K562 (cell line): ENCODE measurements around the gene SUPT5H. TPM values are rescaled to one million over a fixed set of nuclear protein-coding genes. Genes with fewer than 3 reads are reported as not detected.
A peak's percentile ranks its signal among the peaks of the same experiment; 100 is the strongest.

Source experiments
- CREB1 ChIP-seq, 2 experiments: sonication (generic) in 1 of 2; formaldehyde crosslinking in 1 of 2; IDR thresholded peaks; 2 replicates each; pipeline versions ENCODE4 v1.6.1 to v1.8.0; 2012 to 2022; ENCODE audit warnings: inconsistent platforms in 1 of 2, mild to moderate bottlenecking in 1 of 2, missing genetic modification reagents in 1 of 2, moderate library complexity in 1 of 2
- E2F3 ChIP-seq: fragments of 250-450 bp; sonication (Bioruptor Pico); IDR thresholded peaks from 2 replicates; pipeline ENCODE4 v1.4.0; 2020; ENCODE audit warnings: mild to moderate bottlenecking
- ESRRA ChIP-seq: fragments of 450-650 bp; IDR thresholded peaks from 2 replicates; pipeline ENCODE4 v1.6.1; 2014; ENCODE audit warnings: low read depth, mild to moderate bottlenecking, moderate library complexity, borderline replicate concordance
- FUS ChIP-seq: fragments of 200-400 bp; formaldehyde crosslinking; optimal IDR thresholded peaks from 2 replicates; pipeline ENCODE3; 2017; ENCODE audit warnings: low read depth, low read length
- HCFC1 ChIP-seq: IDR thresholded peaks from 2 replicates; pipeline ENCODE4 v1.6.1; 2012; ENCODE audit warnings: low read depth, low read length, improper control_type of control experiment
- HDAC8 ChIP-seq: fragments of 450-650 bp; IDR thresholded peaks from 2 replicates; pipeline ENCODE4 v1.6.1; 2016; ENCODE audit warnings: mild to moderate bottlenecking, missing genetic modification characterization, moderate library complexity, missing compliant biosample characterization
- LCOR ChIP-seq: sonication (generic); formaldehyde crosslinking; IDR thresholded peaks from 2 replicates; pipeline ENCODE4 v1.8.0; 2022; ENCODE audit warnings: mild to moderate bottlenecking, missing genetic modification reagents
- NFIC ChIP-seq: fragments of 450-650 bp; IDR thresholded peaks from 2 replicates; pipeline ENCODE4 v1.6.1; 2017; ENCODE audit warnings: mild to moderate bottlenecking, inconsistent platforms
- PATZ1 ChIP-seq: fragments of 250-450 bp; sonication (Bioruptor Pico); IDR thresholded peaks from 2 replicates; pipeline ENCODE4 v1.5.0; 2020; ENCODE audit warnings: mild to moderate bottlenecking, borderline replicate concordance
- SMC3 ChIP-seq: conservative IDR thresholded peaks from 2 replicates; pipeline ENCODE4 v1.6.1; 2011; ENCODE audit warnings: low read depth, low read length, improper control_type of control experiment; ENCODE audit not compliant: insufficient read depth
- TAF15 ChIP-seq: fragments of 200-400 bp; formaldehyde crosslinking; IDR thresholded peaks from 2 replicates; pipeline ENCODE4 v1.6.1; 2017; ENCODE audit warnings: mild to moderate bottlenecking, low read depth, low read length, moderate library complexity
- XRCC5 ChIP-seq: fragments of 200-400 bp; formaldehyde crosslinking; IDR thresholded peaks from 2 replicates; pipeline ENCODE4 v1.6.1; 2017; ENCODE audit warnings: low read depth, mild to moderate bottlenecking, low read length
- ZNF324 ChIP-seq: fragments of 250-450 bp; sonication (Bioruptor Pico); IDR thresholded peaks from 2 replicates; pipeline ENCODE4 v1.4.0; 2020; ENCODE audit warnings: mild to moderate bottlenecking
- polyA plus RNA-seq, 8 experiments: library from polyadenylated mRNA; depleted of rRNA in 4 of 8; stranded (reverse) in 5 of 8; unstranded in 3 of 8; fragments of >200 nt; fragmentation: Nextera tagmentation in 2 of 8; fragmentation: Illumina TruSeq in 1 of 8; extraction: Ambion mirVana in 2 of 8; extraction: Trizol in 1 of 8; gene quantifications; 2 replicates each; pipeline versions ENCODE4 v1.2.1 to v1.2.3, GENCODE V29; 2011 to 2014; ENCODE audit warnings: inconsistent platforms in 1 of 8, missing spikeins in 1 of 8
- total RNA-seq, 7 experiments: library from RNA; depleted of rRNA in 6 of 7; stranded (reverse); fragments of >200 nt in 6 of 7; fragmentation: Illumina TruSeq in 2 of 7; extraction: Trizol in 2 of 7; gene quantifications; 2 replicates each; pipeline versions ENCODE4 v1.2.1 to v1.2.3, GENCODE V29; 2011 to 2021; ENCODE audit warnings: low replicate concordance in 1 of 7
- TF ChIP-seq, protein P1 (sequence below): fragments of 250-450 bp; sonication (Bioruptor Pico); IDR thresholded peaks from 2 replicates; pipeline ENCODE4 v1.4.0; 2020; ENCODE audit warnings: mild to moderate bottlenecking

Gene SUPT5H
- total and polyA plus RNA-seq, 9 of the 15 experiments (the other 6 are each of a cell fraction or from before 2014, with no cell fraction given) = 13.3 to 85.9 (median 35.9) TPM

- TF ChIP-seq, protein P1, sequence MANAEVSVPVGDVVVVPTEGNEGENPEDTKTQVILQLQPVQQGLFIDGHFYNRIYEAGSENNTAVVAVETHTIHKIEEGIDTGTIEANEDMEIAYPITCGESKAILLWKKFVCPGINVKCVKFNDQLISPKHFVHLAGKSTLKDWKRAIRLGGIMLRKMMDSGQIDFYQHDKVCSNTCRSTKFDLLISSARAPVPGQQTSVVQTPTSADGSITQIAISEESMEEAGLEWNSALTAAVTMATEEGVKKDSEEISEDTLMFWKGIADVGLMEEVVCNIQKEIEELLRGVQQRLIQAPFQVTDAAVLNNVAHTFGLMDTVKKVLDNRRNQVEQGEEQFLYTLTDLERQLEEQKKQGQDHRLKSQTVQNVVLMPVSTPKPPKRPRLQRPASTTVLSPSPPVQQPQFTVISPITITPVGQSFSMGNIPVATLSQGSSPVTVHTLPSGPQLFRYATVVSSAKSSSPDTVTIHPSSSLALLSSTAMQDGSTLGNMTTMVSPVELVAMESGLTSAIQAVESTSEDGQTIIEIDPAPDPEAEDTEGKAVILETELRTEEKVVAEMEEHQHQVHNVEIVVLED (CRISPR knock-in tag) = peak; percentile 70
- TF ChIP-seq ZNF324 (CRISPR knock-in tag) (no peak), TAF15 (no peak), SMC3 (peak; percentile 31; the same call in 1 of the 2 replicates), HCFC1 (0 out of 2 replicates have a peak, but pooled peaks have one; percentile 47), XRCC5 (0 out of 2 replicates have a peak, but pooled peaks have one; percentile 18), FUS (peak; percentile 88), HDAC8 (peak; percentile 88), CREB1 (IDR thresholded peaks at IDR 0.05) (no peak; the same call in 1 of the 2 replicates), CREB1 (CRISPR knock-in tag; IDR thresholded peaks at IDR 0.05) (peak; percentile 90), NFIC (0 out of 2 replicates have a peak, but pooled peaks have one; percentile 4), ESRRA (peak; percentile 90; the same call in 1 of the 2 replicates), PATZ1 (CRISPR knock-in tag) (no peak), LCOR (CRISPR knock-in tag) (0 out of 2 replicates have a peak, but pooled peaks have one; percentile 68), E2F3 (peak; percentile 61; the same call in 1 of the 2 replicates)
Measured at GRCh38 chr19:39502640-39503417, 57.4 kb downstream of the SUPT5H start (continued).
